HEK293T (cell line): ENCODE measurements around the gene CA5A.

Source experiments
- BHLHE40 ChIP-seq: fragments of 450-650 bp; IDR thresholded peaks from 2 replicates; pipeline ENCODE4 v1.6.1; 2016; ENCODE audit warnings: mild to moderate bottlenecking, moderate library complexity, borderline replicate concordance
- ELF4 ChIP-seq: fragments of 450-650 bp; IDR thresholded peaks from 2 replicates; pipeline ENCODE4 v1.6.1; 2017; ENCODE audit warnings: antibody characterized with exemption
- FOXK2 ChIP-seq: fragments of 450-650 bp; IDR thresholded peaks from 2 replicates; pipeline ENCODE4 v1.6.1; 2016; ENCODE audit warnings: mild to moderate bottlenecking
- FOXM1 ChIP-seq: fragments of 450-650 bp; IDR thresholded peaks from 2 replicates; pipeline ENCODE4 v1.6.1; 2017; ENCODE audit warnings: mild to moderate bottlenecking, borderline replicate concordance
- L3MBTL2 ChIP-seq: fragments of 450-650 bp; conservative IDR thresholded peaks from 2 replicates; pipeline ENCODE4 v1.6.1; 2016; ENCODE audit warnings: mild to moderate bottlenecking
- NFRKB ChIP-seq: fragments of 450-650 bp; IDR thresholded peaks from 2 replicates; pipeline ENCODE4 v1.6.1; 2016; ENCODE audit warnings: mild to moderate bottlenecking, moderate library complexity
- SP1 ChIP-seq: fragments of 450-650 bp; IDR thresholded peaks from 2 replicates; pipeline ENCODE4 v1.6.1; 2017
- TF ChIP-seq, protein P1 (sequence below): fragments of 450-650 bp; IDR thresholded peaks from 2 replicates; pipeline ENCODE4 v1.6.1; 2016

DNA sequence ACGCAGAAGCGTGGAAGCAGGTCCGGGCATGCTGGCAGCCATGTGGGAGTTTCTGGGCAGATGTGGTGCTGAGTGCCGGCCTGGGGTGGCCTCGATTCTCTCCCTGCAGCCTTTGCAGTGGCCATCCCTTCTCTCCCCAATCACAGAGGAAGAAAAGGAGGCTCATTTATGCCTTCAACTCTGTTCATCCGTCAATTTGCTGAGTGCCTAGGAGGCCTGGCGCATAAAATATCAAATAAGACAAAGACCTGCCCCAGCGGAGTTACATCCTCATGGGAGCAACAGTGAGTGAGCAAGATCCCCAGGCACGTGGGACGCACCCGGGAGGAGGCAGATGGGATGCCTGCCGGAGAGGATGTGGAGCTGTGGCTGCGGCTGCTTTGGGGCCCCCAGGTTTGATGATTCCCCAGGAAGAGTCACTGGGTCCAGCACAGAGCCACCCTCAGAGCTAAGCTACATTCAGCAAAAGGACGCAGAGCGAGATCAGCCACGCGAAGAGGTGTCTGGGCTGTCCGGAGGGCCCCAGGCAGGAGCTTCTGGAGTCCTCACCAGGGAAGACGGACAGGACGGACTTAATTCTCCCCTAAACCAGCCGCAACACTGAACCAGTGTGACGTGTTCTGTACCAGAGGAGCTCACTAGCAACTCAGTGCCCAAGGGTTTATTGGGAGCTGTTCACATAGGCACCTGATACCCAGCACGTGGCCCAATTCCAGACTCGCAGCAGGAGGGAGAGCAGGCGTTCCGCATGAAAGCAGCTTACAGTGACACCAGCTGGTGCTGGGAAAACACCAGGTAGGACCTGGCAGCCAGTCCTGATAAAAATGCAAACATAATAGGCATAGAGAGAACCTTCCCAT lies 11.3 kb downstream of the CA5A start:
- no peak for TF ChIP-seq ELF4
- no peak for TF ChIP-seq NFRKB
- no peak for TF ChIP-seq FOXM1
- no peak for TF ChIP-seq SP1
- no peak for TF ChIP-seq FOXK2
- TF ChIP-seq BHLHE40: no peak
- TF ChIP-seq L3MBTL2: no peak
- TF ChIP-seq, protein P1, sequence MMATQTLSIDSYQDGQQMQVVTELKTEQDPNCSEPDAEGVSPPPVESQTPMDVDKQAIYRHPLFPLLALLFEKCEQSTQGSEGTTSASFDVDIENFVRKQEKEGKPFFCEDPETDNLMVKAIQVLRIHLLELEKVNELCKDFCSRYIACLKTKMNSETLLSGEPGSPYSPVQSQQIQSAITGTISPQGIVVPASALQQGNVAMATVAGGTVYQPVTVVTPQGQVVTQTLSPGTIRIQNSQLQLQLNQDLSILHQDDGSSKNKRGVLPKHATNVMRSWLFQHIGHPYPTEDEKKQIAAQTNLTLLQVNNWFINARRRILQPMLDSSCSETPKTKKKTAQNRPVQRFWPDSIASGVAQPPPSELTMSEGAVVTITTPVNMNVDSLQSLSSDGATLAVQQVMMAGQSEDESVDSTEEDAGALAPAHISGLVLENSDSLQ: no peak
